Measurements from ENCODE around the gene PTPRO. TPM values are rescaled to one million over a fixed set of nuclear protein-coding genes. Genes with fewer than 3 reads are reported as not detected.

Gene PTPRO
- total RNA-seq, 1 donor from 2014 or later, result 5.8 TPM

GRCh38 chr12:15555446-15555845 lies 233.1 kb downstream of the PTPRO start:
- H3K27me3 Mint-ChIP-seq (ENCODE audit: insufficient read depth, low read depth), result no peaks in the 10 kb centered on the region
- no peak overlapping the region for H3K4me3 Mint-ChIP-seq
- Histone ChIP-seq H3F3A (ENCODE audit: low read depth) (no peaks in the 10 kb centered on the region), H2AFZ (replicated peaks) (no peak overlapping the region), H3K4me2 (no peak overlapping the region), H3K4me1 (no peaks in the 10 kb centered on the region), H3K36me3 (no peaks in the 10 kb centered on the region), H4K20me1 (ENCODE audit: low read depth) (no peaks in the 10 kb centered on the region), H3K9me3 (ENCODE audit: low read depth) (no peaks in the 10 kb centered on the region), H3K9ac (no peak overlapping the region), H3K79me2 (ENCODE audit: low read depth) (no peaks in the 10 kb centered on the region), H3K4me3 (no peak overlapping the region), H3K27me3 (no peaks in the 10 kb centered on the region), H3K27ac (no peak overlapping the region)
- no peaks in the 10 kb centered on the region for H3K36me3 Mint-ChIP-seq
- H3K4me1 Mint-ChIP-seq, result no peaks in the 10 kb centered on the region
- H3K27ac Mint-ChIP-seq, result no peak overlapping the region
- TF ChIP-seq EZH2 (IDR thresholded peaks at IDR 0.05), result no peak
- no peak for TF ChIP-seq EZH2phosphoT487 (IDR thresholded peaks at IDR 0.05)
- TF ChIP-seq, protein P1, sequence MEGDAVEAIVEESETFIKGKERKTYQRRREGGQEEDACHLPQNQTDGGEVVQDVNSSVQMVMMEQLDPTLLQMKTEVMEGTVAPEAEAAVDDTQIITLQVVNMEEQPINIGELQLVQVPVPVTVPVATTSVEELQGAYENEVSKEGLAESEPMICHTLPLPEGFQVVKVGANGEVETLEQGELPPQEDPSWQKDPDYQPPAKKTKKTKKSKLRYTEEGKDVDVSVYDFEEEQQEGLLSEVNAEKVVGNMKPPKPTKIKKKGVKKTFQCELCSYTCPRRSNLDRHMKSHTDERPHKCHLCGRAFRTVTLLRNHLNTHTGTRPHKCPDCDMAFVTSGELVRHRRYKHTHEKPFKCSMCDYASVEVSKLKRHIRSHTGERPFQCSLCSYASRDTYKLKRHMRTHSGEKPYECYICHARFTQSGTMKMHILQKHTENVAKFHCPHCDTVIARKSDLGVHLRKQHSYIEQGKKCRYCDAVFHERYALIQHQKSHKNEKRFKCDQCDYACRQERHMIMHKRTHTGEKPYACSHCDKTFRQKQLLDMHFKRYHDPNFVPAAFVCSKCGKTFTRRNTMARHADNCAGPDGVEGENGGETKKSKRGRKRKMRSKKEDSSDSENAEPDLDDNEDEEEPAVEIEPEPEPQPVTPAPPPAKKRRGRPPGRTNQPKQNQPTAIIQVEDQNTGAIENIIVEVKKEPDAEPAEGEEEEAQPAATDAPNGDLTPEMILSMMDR (IDR thresholded peaks at IDR 0.05), result no peak
- DNase-seq (ENCODE audit: low spot score), result no peak
- H3K9me3 Mint-ChIP-seq, result no peaks in the 10 kb centered on the region

DNA sequence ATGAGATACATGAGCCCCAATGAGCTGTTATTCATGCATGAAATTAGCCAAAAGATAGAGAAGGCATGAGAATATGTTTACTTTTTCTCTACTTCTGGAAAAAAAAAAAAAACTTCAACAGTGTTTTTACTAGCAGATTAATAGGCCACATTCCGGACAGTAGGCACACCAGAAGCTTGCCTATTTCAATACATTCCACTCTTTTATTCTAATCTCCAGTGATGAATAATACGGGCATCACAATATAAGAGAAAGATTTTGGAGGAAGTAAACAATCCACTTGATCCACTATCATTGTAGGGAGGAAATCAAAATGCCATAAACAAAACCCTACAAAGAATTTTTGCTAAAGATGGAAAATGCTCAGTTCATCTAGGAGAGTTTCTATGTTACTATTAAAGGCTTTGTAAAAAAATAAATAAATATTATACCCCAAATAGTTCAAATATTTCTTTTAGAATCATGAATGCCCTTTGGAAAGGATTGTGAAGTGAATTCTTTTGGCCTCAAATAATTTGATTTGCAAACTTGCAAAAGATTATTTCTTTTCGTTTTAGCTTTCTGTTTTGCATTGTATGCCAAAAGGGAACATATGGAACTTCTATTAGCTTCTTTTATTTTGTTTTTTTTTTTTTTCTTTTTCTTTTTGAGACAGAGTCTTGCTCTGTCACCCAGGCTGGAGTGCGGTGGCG lies 234.2 kb downstream of the PTPRO start:
- TF ChIP-seq, protein P1 (IDR thresholded peaks at IDR 0.05), result no peak
- TF ChIP-seq EZH2phosphoT487 (IDR thresholded peaks at IDR 0.05), result no peak
- TF ChIP-seq EZH2 (IDR thresholded peaks at IDR 0.05), result no peak
- H3K4me3 Mint-ChIP-seq, result no peak overlapping the region
- no peaks in the 10 kb centered on the region for H3K9me3 ChIP-seq (ENCODE audit: low read depth)
- no peaks in the 10 kb centered on the region for H3K4me1 Mint-ChIP-seq
- H3K79me2 ChIP-seq (ENCODE audit: low read depth), result no peaks in the 10 kb centered on the region
- no peak for DNase-seq (ENCODE audit: low spot score)
- H3K4me2 ChIP-seq, result no peak overlapping the region
- H3K4me1 ChIP-seq, result no peaks in the 10 kb centered on the region
- H3K9ac ChIP-seq, result no peak overlapping the region
- no peaks in the 10 kb centered on the region for H4K20me1 ChIP-seq (ENCODE audit: low read depth)
- H3K36me3 ChIP-seq, result no peaks in the 10 kb centered on the region
- no peaks in the 10 kb centered on the region for H3K9me3 Mint-ChIP-seq
- H3K27me3 Mint-ChIP-seq (ENCODE audit: insufficient read depth, low read depth), result no peaks in the 10 kb centered on the region
- no peaks in the 10 kb centered on the region for H3F3A ChIP-seq (ENCODE audit: low read depth)
- no peak overlapping the region for H3K4me3 ChIP-seq
- H3K27ac ChIP-seq, result no peak overlapping the region
- no peaks in the 10 kb centered on the region for H3K36me3 Mint-ChIP-seq
- H2AFZ ChIP-seq (replicated peaks), result no peak overlapping the region
- no peaks in the 10 kb centered on the region for H3K27me3 ChIP-seq
- H3K27ac Mint-ChIP-seq, result no peak overlapping the region

DNA sequence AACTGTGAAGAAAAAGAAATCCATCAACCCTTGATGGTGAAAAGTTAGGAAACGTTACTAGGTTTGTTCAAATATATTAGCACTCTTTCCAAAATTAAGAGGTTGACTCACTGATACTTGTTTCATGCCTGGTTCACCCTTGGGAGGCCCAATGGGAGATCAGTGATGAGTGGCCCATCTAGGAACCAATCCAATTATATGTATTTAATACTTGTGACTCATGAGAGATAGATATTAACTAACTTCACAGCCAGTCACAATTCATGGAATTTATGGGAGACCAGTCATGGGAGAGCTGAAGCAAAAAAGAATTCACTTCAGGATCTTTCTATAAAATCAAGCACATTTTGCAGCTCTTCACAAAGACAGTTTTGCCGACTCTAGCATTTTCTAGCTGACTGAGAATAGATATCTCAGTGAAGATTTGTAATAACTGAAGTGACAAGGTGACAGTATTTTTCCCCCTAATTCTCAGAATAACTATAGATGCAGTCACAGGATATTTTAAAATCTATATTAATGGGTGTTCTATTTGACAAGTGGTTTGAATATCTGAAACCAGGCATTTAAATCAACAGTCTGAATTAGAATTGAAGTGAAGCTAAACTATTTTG lies 236.7 kb downstream of the PTPRO start:
- Histone ChIP-seq H3K27ac (no peak overlapping the region), H2AFZ (replicated peaks) (no peak overlapping the region), H3K79me2 (ENCODE audit: low read depth) (no peaks in the 10 kb centered on the region), H3K9me3 (ENCODE audit: low read depth) (no peaks in the 10 kb centered on the region), H3K9ac (no peak overlapping the region), H3F3A (ENCODE audit: low read depth) (no peaks in the 10 kb centered on the region), H3K4me2 (no peak overlapping the region), H3K27me3 (no peaks in the 10 kb centered on the region), H3K4me3 (no peak overlapping the region), H3K36me3 (no peaks in the 10 kb centered on the region), H3K4me1 (no peaks in the 10 kb centered on the region), H4K20me1 (ENCODE audit: low read depth) (no peaks in the 10 kb centered on the region)
- Mint-ChIP-seq H3K9me3 (no peaks in the 10 kb centered on the region), H3K27me3 (ENCODE audit: insufficient read depth, low read depth) (no peaks in the 10 kb centered on the region), H3K4me1 (no peaks in the 10 kb centered on the region), H3K27ac (no peak overlapping the region), H3K4me3 (no peak overlapping the region), H3K36me3 (no peaks in the 10 kb centered on the region)
- no peak for DNase-seq (ENCODE audit: low spot score)
- TF ChIP-seq EZH2 (IDR thresholded peaks at IDR 0.05) (no peak), EZH2phosphoT487 (IDR thresholded peaks at IDR 0.05) (no peak)
- TF ChIP-seq, protein P1 (IDR thresholded peaks at IDR 0.05), result no peak
